ENCODE results near the gene OR2F1. TPM values are rescaled to one million over a fixed set of nuclear protein-coding genes. Genes with fewer than 3 reads are reported as not detected.

OR2F1 gene
- total and polyA plus RNA-seq, 2 donors (not counting 1 experiment from before 2014, with no cell fraction given), result not detected

DNA sequence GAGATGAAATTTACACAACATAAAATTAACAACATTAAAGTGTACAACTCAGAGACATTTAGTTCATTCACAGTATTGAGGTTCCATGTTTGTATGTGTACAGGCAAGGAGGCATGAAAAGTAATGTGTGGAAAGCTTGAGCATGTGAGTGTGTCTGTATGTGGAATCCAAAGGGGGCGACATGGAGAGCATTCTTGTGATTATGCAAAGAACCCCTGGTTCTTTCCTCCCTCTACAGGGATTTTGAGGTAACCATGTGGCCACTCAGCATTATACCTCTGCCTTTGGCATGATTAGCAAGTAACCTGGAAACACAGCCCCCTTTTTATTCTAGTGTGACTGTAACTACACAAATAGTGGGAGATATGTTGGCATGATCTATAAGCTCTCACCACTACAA, 21.0 kb downstream of the OR2F1 start:
- Histone ChIP-seq H3K9ac (ENCODE audit: insufficient read depth, low read length) (no peak overlapping the region), H2AFZ (ENCODE audit: low read length) (no peak overlapping the region), H3K36me3 (ENCODE audit: control insufficient read depth, insufficient read depth, low read length) (no peaks in the 10 kb centered on the region), H3K79me2 (ENCODE audit: control insufficient read depth, insufficient read depth, low read length) (no peaks in the 10 kb centered on the region), H4K20me1 (ENCODE audit: control insufficient read depth, extremely low read depth, insufficient read depth, low read length) (no peaks in the 10 kb centered on the region), H3K4me1 (ENCODE audit: control insufficient read depth, extremely low read depth, insufficient read depth, low read length) (peaks cover 3% of the 10 kb centered on the region), H3K4me3 (replicated peaks in 1 of 4; ENCODE audit: control extremely low read depth in 1 of 4, insufficient read depth in 1 of 4, low read depth in 3 of 4, low read length in 4 of 4) (no peak overlapping the region), H3K9me3 (ENCODE audit: control insufficient read depth, insufficient read depth, low read depth, low read length) (no peaks in the 10 kb centered on the region), H3K27me3 (ENCODE audit: control insufficient read depth, insufficient read depth, low read length) (no peaks in the 10 kb centered on the region), H3K4me2 (ENCODE audit: extremely low read depth, insufficient read depth, low read length) (no peak overlapping the region), H3K27ac (ENCODE audit: insufficient read depth, low read length) (no peak overlapping the region)
- DNase-seq (ENCODE audit: low read depth in 2 of 2), result peak in 1 of 2 donors; percentile 11
- TF ChIP-seq, protein P1, sequence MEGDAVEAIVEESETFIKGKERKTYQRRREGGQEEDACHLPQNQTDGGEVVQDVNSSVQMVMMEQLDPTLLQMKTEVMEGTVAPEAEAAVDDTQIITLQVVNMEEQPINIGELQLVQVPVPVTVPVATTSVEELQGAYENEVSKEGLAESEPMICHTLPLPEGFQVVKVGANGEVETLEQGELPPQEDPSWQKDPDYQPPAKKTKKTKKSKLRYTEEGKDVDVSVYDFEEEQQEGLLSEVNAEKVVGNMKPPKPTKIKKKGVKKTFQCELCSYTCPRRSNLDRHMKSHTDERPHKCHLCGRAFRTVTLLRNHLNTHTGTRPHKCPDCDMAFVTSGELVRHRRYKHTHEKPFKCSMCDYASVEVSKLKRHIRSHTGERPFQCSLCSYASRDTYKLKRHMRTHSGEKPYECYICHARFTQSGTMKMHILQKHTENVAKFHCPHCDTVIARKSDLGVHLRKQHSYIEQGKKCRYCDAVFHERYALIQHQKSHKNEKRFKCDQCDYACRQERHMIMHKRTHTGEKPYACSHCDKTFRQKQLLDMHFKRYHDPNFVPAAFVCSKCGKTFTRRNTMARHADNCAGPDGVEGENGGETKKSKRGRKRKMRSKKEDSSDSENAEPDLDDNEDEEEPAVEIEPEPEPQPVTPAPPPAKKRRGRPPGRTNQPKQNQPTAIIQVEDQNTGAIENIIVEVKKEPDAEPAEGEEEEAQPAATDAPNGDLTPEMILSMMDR (conservative IDR thresholded peaks at IDR 0.05 in 1 of 2, IDR thresholded peaks at IDR 0.05 in 1 of 2; ENCODE audit: low read depth in 1 of 2, low read length in 2 of 2), result peak in 1 of 2 donors; percentile 20
- no peak for TF ChIP-seq EZH2 (IDR thresholded peaks at IDR 0.05; ENCODE audit: low read length, missing control alignments)

DNA sequence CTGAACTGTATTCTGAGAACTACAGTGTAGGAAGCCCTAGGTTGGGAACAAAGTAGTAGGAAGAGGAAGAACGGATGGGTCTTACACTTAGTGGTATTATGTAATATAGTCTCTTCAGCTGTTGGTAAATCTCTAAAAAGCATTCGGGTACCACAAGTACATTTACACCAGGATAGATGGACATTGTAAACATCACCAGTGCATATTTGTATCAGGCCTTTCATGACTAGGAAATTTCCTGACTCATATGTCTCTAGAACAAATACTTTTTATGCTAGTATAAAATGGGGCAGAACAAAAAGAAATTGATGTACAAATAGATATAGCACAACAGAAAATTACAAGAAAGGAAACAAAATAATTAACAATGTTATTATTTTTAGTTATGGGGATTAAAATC, 23.9 kb downstream of the OR2F1 start:
- H2AFZ ChIP-seq (ENCODE audit: low read length), result no peak overlapping the region
- no peaks in the 10 kb centered on the region for H3K36me3 ChIP-seq (ENCODE audit: control insufficient read depth, insufficient read depth, low read length)
- no peaks in the 10 kb centered on the region for H4K20me1 ChIP-seq (ENCODE audit: control insufficient read depth, extremely low read depth, insufficient read depth, low read length)
- no peak for DNase-seq (ENCODE audit: low read depth in 2 of 2)
- H3K27me3 ChIP-seq (ENCODE audit: control insufficient read depth, insufficient read depth, low read length), result no peaks in the 10 kb centered on the region
- H3K9me3 ChIP-seq (ENCODE audit: control insufficient read depth, insufficient read depth, low read depth, low read length), result no peaks in the 10 kb centered on the region
- H3K4me1 ChIP-seq (ENCODE audit: control insufficient read depth, extremely low read depth, insufficient read depth, low read length), result peaks cover 3% of the 10 kb centered on the region
- H3K4me2 ChIP-seq (ENCODE audit: extremely low read depth, insufficient read depth, low read length), result no peak overlapping the region
- H3K4me3 ChIP-seq (replicated peaks in 1 of 4; ENCODE audit: control extremely low read depth in 1 of 4, insufficient read depth in 1 of 4, low read depth in 3 of 4, low read length in 4 of 4), result no peak overlapping the region
- H3K79me2 ChIP-seq (ENCODE audit: control insufficient read depth, insufficient read depth, low read length), result no peaks in the 10 kb centered on the region
- no peak overlapping the region for H3K9ac ChIP-seq (ENCODE audit: insufficient read depth, low read length)
- H3K27ac ChIP-seq (ENCODE audit: insufficient read depth, low read length), result no peak overlapping the region
- TF ChIP-seq, protein P1 (conservative IDR thresholded peaks at IDR 0.05 in 1 of 2, IDR thresholded peaks at IDR 0.05 in 1 of 2; ENCODE audit: low read depth in 1 of 2, low read length in 2 of 2), result no peak
- TF ChIP-seq EZH2 (IDR thresholded peaks at IDR 0.05; ENCODE audit: low read length, missing control alignments), result no peak

DNA sequence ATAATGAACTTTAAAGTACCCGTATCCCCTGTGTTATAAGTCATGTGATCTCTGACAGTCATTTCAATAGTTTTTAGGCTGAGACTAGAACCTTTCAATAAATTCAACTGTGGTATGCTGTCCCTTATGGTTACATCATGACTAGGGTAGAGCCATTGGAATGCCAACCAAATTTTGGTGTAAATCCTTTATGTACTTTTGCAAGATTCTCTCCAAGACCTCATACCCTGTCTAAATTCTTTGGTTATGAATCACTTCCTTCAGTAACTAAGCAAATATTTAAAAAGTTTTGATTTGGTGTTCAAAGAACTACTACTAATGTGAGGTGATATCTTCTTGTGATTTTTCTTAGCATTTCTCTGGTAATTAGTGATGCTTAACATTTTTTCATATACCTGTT, 24.7 kb downstream of the OR2F1 start:
- Histone ChIP-seq H3K9ac (ENCODE audit: insufficient read depth, low read length) (no peak overlapping the region), H4K20me1 (ENCODE audit: control insufficient read depth, extremely low read depth, insufficient read depth, low read length) (no peaks in the 10 kb centered on the region), H3K4me2 (ENCODE audit: extremely low read depth, insufficient read depth, low read length) (no peak overlapping the region), H3K27ac (ENCODE audit: insufficient read depth, low read length) (no peak overlapping the region), H3K79me2 (ENCODE audit: control insufficient read depth, insufficient read depth, low read length) (no peaks in the 10 kb centered on the region), H3K4me3 (replicated peaks in 1 of 4; ENCODE audit: control extremely low read depth in 1 of 4, insufficient read depth in 1 of 4, low read depth in 3 of 4, low read length in 4 of 4) (no peak overlapping the region), H3K9me3 (ENCODE audit: control insufficient read depth, insufficient read depth, low read depth, low read length) (no peaks in the 10 kb centered on the region), H3K36me3 (ENCODE audit: control insufficient read depth, insufficient read depth, low read length) (no peaks in the 10 kb centered on the region), H2AFZ (ENCODE audit: low read length) (no peak overlapping the region), H3K4me1 (ENCODE audit: control insufficient read depth, extremely low read depth, insufficient read depth, low read length) (peaks cover 3% of the 10 kb centered on the region), H3K27me3 (ENCODE audit: control insufficient read depth, insufficient read depth, low read length) (no peaks in the 10 kb centered on the region)
- DNase-seq (ENCODE audit: low read depth in 2 of 2), result peak; percentile 51 to 76
- TF ChIP-seq EZH2 (IDR thresholded peaks at IDR 0.05; ENCODE audit: low read length, missing control alignments), result no peak
- TF ChIP-seq, protein P1 (conservative IDR thresholded peaks at IDR 0.05 in 1 of 2, IDR thresholded peaks at IDR 0.05 in 1 of 2; ENCODE audit: low read depth in 1 of 2, low read length in 2 of 2), result no peak

Data from fibroblast of lung (primary cell).